ENCODE data around the gene MCFD2. TPM values are rescaled to one million over a fixed set of nuclear protein-coding genes. Genes with fewer than 3 reads are reported as not detected.

The MCFD2 gene
- total and polyA plus RNA-seq, 3 experiments from 2014 or later, result 22.7 to 40.0 (median 37.2) TPM

DNA sequence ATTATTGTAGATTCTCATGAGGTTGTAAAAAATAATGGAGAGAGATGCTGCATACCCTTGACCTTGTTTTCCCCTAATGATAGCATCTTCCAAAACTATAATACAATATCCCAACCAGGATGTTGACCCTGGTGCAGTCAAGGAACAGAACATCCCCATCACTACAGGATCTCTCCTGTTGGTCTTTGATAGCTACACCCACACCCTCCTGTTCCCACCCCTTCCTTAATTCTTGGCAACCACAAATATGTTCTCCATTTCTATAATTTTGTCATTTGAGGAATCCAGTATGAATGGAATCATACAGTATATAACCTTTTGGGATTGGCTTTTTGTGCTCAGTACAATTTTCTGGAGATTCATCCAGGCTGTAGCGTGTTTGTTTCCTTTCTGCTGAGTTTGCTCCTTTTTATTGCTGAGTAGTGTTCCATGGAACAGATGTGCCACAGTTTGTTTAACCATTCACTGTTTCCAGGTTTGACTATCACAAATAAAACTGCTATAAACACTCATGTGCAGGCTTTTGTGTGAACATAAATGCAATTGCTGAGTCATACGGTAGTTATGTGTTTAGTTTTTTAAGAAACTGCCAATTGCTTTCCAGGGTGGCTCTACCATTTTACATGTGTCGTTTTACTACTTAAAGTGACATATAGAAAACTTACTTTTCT lies 22.2 kb downstream of the MCFD2 start:
- Histone ChIP-seq H3K4me1 (ENCODE audit: insufficient read depth, low read length) (no peaks in the 10 kb centered on the region), H3K4me3 (ENCODE audit: low read length) (no peak overlapping the region), H3K27me3 (ENCODE audit: insufficient read depth, low read length, poor library complexity, severe bottlenecking) (no peaks in the 10 kb centered on the region), H3K36me3 (ENCODE audit: insufficient read depth, low read length) (no peaks in the 10 kb centered on the region), H3K9me3 (ENCODE audit: low read length) (no peaks in the 10 kb centered on the region), H3K27ac (ENCODE audit: low read depth, low read length) (no peak overlapping the region)
- H3K36me3 Mint-ChIP-seq, result no peaks in the 10 kb centered on the region
- no peaks in the 10 kb centered on the region for H3K9me3 Mint-ChIP-seq
- ChIA-PET POLR2A (no interaction called here), CTCF (no interaction called here)
- H3K27me3 Mint-ChIP-seq, result peaks cover 0 to 4% of the 10 kb centered on the region in 2 donors
- H3K27ac Mint-ChIP-seq, result no peak overlapping the region
- H3K4me3 Mint-ChIP-seq, result no peak overlapping the region
- no peaks in the 10 kb centered on the region for H3K4me1 Mint-ChIP-seq
- DNase-seq, result no peak

DNA sequence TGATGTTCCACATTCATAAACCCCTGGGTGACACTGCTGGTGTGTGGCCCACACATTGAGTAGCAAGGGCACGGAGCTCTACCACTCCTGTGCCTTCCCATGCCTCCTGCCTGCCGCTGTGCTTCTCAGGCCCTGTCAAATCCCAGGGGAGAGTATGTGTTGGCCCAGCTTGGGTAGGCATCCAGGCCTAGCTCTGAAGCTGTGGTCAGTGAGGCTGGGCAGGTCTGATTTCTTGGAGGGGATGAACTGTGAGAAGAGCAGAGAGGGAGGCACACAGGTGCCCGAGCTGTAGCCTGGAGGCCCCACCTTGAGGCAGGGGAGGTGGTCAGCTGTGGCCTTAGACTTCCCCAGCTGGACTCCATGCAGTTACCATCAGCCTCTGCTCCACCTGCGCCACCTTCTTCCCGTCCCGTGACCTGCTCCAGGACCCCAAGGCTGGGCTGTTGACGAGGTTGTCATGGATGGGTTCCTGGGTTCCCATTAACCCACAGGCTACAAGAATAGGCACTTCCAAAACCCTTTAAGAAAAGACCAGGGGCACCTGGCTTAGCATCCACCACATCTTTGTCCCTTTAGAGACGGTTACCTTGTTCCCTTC lies 23.6 kb downstream of the MCFD2 start:
- H3K27me3 Mint-ChIP-seq, result peaks cover 0 to 4% of the 10 kb centered on the region in 2 donors
- Histone ChIP-seq H3K36me3 (ENCODE audit: insufficient read depth, low read length) (no peaks in the 10 kb centered on the region), H3K27me3 (ENCODE audit: insufficient read depth, low read length, poor library complexity, severe bottlenecking) (no peaks in the 10 kb centered on the region), H3K4me3 (ENCODE audit: low read length) (no peak overlapping the region), H3K4me1 (ENCODE audit: insufficient read depth, low read length) (no peaks in the 10 kb centered on the region), H3K27ac (ENCODE audit: low read depth, low read length) (no peak overlapping the region), H3K9me3 (ENCODE audit: low read length) (no peaks in the 10 kb centered on the region)
- DNase-seq, result no peak
- ChIA-PET CTCF (no interaction called here), POLR2A (interaction anchor here (0.6 kb wide), 1 partner anchor 1878 kb away, joined by 3 read pairs; no protein-coding TSS in a partner anchor)
- no peaks in the 10 kb centered on the region for H3K36me3 Mint-ChIP-seq
- H3K27ac Mint-ChIP-seq, result no peak overlapping the region
- no peaks in the 10 kb centered on the region for H3K4me1 Mint-ChIP-seq
- H3K4me3 Mint-ChIP-seq, result no peak overlapping the region
- no peaks in the 10 kb centered on the region for H3K9me3 Mint-ChIP-seq

DNA sequence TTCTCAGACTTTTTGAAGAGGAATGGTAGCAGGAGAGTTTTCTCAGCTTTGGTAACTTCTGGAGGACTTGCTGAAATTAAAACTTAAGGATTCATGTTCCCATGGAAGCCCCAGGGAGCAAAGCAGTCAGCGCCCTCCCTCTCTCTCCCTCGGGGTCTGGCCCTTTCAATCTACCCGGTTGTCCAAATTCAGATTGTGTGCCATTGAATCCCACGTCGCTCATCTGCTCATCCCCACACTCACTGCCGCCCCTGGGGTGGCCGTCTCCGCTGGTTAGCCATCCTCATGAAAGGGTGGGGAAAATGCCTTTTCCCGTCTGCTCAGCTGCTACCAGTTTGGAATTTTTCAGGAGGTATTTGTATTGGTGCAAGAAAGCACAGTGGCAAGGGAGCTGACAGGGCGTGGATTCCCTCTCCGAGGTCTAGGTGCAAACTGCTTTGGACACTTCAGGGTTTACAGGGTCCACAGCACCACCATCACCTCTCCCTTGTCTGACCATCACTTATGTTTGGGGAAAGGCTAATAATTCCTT lies 27.1 kb downstream of the MCFD2 start:
- no peak for DNase-seq
- Histone ChIP-seq H3K4me3 (ENCODE audit: low read length) (no peak overlapping the region), H3K27ac (ENCODE audit: low read depth, low read length) (no peak overlapping the region), H3K27me3 (ENCODE audit: insufficient read depth, low read length, poor library complexity, severe bottlenecking) (no peaks in the 10 kb centered on the region), H3K36me3 (ENCODE audit: insufficient read depth, low read length) (no peaks in the 10 kb centered on the region), H3K4me1 (ENCODE audit: insufficient read depth, low read length) (no peaks in the 10 kb centered on the region), H3K9me3 (ENCODE audit: low read length) (no peaks in the 10 kb centered on the region)
- H3K9me3 Mint-ChIP-seq, result no peaks in the 10 kb centered on the region
- H3K36me3 Mint-ChIP-seq, result no peaks in the 10 kb centered on the region
- peaks cover 0 to 7% of the 10 kb centered on the region in 2 donors for H3K27me3 Mint-ChIP-seq
- ChIA-PET CTCF (interaction anchor here (0.6 kb wide), 1 partner anchor 40 kb away, joined by 3 read pairs; no protein-coding TSS in a partner anchor), POLR2A (interaction anchor here (0.6 kb wide), 1 partner anchor 390 kb away, joined by 3 read pairs; no protein-coding TSS in a partner anchor)
- no peak overlapping the region for H3K4me3 Mint-ChIP-seq
- H3K4me1 Mint-ChIP-seq, result no peaks in the 10 kb centered on the region
- peak overlapping the region in 1 of 8 donors; percentile 41 for H3K27ac Mint-ChIP-seq

DNA sequence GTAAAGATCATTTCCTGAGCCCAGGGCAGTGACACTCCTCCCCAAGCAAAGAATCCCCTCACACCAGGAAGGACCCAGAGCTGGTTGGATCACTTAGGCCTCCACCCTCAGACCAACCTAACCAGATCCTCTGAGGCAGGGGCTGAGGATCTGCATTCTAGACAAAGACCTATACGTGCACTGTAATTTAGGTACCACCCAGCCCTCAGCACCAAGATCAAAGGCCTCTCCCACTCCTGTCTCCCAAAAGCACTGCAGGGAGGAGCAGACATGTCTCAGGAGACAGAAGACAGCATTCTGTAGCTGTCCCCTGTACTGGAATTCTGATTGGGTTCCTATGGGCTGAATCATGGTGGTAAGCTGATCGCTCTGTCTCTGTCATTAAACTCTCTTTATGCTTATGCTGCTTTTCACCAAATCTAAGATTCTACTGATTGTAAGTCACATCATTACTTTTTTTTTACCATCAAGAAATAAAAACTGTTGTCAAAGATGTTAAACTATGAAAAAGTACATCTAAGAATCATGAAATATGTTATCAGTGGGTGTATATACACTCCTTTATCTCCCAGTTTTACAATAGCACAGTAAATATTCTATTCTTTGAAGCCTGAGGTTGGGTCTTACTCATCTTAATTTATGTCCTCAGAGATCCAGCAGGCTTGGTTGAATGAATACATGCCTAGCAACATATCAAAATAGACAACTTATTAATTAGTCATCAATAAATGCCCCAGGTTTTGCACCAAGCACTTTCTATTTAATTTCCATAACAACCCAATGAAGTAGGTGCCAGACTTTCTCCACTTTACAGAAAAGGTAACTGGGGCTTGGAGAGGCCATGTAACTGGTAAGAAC lies 28.3 kb downstream of the MCFD2 start:
- peaks cover 2 to 12% of the 10 kb centered on the region in 2 donors for H3K27me3 Mint-ChIP-seq
- Histone ChIP-seq H3K4me1 (ENCODE audit: insufficient read depth, low read length) (no peaks in the 10 kb centered on the region), H3K4me3 (ENCODE audit: low read length) (no peak overlapping the region), H3K27me3 (ENCODE audit: insufficient read depth, low read length, poor library complexity, severe bottlenecking) (no peaks in the 10 kb centered on the region), H3K27ac (ENCODE audit: low read depth, low read length) (no peak overlapping the region), H3K9me3 (ENCODE audit: low read length) (no peaks in the 10 kb centered on the region), H3K36me3 (ENCODE audit: insufficient read depth, low read length) (no peaks in the 10 kb centered on the region)
- peak overlapping the region in 1 of 8 donors; percentile 44 for H3K27ac Mint-ChIP-seq
- POLR2A ChIA-PET, result no interaction called here
- no peak overlapping the region for H3K4me3 Mint-ChIP-seq
- no peaks in the 10 kb centered on the region for H3K9me3 Mint-ChIP-seq
- no peaks in the 10 kb centered on the region for H3K4me1 Mint-ChIP-seq
- CTCF ChIA-PET, result no interaction called here
- no peak for DNase-seq
- no peaks in the 10 kb centered on the region for H3K36me3 Mint-ChIP-seq

DNA sequence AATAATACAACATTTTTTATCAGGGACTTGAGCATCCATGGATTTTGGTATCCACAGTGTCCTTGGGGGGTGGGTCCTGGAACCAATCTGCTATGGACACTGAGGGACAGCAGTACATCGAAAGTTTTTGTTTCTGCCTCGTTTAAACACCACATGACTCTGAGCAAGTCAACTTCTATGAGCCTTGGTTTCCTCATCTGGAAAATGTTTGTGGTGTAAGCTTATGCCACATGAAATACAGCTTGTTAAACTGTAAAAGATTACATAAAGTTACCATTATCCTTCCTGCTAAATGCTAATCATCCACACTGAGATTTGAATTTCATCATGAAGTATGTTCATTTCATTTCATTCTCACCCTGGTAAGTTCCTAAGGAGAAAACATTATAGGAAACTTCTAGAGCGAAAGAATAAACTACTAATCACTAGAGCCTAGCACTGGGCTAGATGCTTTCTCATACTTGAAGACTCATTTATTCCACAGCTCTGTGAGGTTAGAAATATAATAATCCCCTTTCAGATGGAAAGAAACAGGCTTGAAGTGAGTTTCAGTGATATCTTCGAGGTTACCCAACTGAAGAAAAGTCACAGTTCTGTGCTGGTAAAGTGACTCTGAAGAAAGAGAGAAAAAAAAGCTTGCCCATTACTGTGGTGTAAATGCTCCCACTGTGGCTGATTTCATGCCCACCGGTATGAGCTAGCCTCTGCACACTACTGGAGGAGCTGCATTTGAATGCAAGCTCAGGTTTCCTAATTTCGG lies 29.2 kb downstream of the MCFD2 start:
- H3K9me3 ChIP-seq (ENCODE audit: low read length), result no peaks in the 10 kb centered on the region
- ChIA-PET POLR2A (no interaction called here), CTCF (no interaction called here)
- no peak for DNase-seq
- H3K4me1 Mint-ChIP-seq, result no peaks in the 10 kb centered on the region
- peak overlapping the region in 1 of 8 donors; percentile 44 for H3K27ac Mint-ChIP-seq
- H3K27me3 Mint-ChIP-seq, result peaks cover 2 to 12% of the 10 kb centered on the region in 2 donors
- no peaks in the 10 kb centered on the region for H3K36me3 ChIP-seq (ENCODE audit: insufficient read depth, low read length)
- H3K4me3 ChIP-seq (ENCODE audit: low read length), result no peak overlapping the region
- no peaks in the 10 kb centered on the region for H3K4me1 ChIP-seq (ENCODE audit: insufficient read depth, low read length)
- no peaks in the 10 kb centered on the region for H3K27me3 ChIP-seq (ENCODE audit: insufficient read depth, low read length, poor library complexity, severe bottlenecking)
- no peaks in the 10 kb centered on the region for H3K36me3 Mint-ChIP-seq
- H3K9me3 Mint-ChIP-seq, result no peaks in the 10 kb centered on the region
- no peak overlapping the region for H3K27ac ChIP-seq (ENCODE audit: low read depth, low read length)
- no peak overlapping the region for H3K4me3 Mint-ChIP-seq

DNA sequence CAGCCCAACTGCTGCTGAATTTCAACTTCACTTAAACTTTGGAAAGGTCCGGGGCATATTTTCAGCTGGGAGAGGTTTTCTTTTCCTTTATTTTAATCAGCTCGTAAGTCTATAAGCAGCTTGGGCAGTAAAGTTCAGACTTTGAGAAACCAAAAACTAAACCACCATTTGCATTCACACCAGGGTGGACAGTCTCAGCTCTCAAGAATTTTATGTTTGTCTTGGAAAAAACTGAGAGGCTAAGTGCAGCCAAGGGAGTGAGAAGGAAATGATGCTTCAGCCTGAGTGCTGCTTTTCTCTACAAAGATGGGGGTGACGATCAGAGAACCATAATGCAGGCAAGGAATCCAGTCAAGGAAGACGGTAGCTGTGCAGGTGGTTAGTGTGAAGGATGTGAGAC lies 30.2 kb downstream of the MCFD2 start:
- Histone ChIP-seq H3K27ac (ENCODE audit: low read depth, low read length) (no peak overlapping the region), H3K36me3 (ENCODE audit: insufficient read depth, low read length) (no peaks in the 10 kb centered on the region), H3K4me3 (ENCODE audit: low read length) (no peak overlapping the region), H3K27me3 (ENCODE audit: insufficient read depth, low read length, poor library complexity, severe bottlenecking) (no peaks in the 10 kb centered on the region), H3K9me3 (ENCODE audit: low read length) (no peaks in the 10 kb centered on the region), H3K4me1 (ENCODE audit: insufficient read depth, low read length) (no peaks in the 10 kb centered on the region)
- POLR2A ChIA-PET, result no interaction called here
- H3K4me1 Mint-ChIP-seq, result no peaks in the 10 kb centered on the region
- no peak overlapping the region for H3K27ac Mint-ChIP-seq
- H3K36me3 Mint-ChIP-seq, result no peaks in the 10 kb centered on the region
- H3K9me3 Mint-ChIP-seq, result no peaks in the 10 kb centered on the region
- CTCF ChIA-PET, result no interaction called here
- H3K4me3 Mint-ChIP-seq, result no peak overlapping the region
- peaks cover 2 to 12% of the 10 kb centered on the region in 2 donors for H3K27me3 Mint-ChIP-seq
- DNase-seq, result no peak

DNA sequence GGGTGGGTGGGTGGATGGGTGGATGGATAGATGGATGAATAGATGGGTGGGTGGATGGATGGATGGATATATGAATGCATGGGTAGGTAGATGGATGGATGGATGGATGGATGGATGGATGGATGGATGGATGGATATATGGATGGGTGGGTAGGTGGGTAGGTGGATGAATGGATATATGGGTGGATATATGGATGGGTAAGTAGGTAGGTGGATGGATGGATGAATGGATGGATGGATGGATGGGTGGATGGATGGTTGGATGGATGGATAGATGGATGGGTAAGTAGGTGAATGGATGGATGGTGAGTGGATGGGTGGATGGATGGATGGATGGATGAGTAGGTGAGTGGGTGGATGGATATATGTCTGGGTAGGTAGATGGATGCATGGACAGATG lies 36.1 kb downstream of the MCFD2 start:
- H3K27ac ChIP-seq (ENCODE audit: low read depth, low read length), result no peak overlapping the region
- no peaks in the 10 kb centered on the region for H3K9me3 Mint-ChIP-seq
- CTCF ChIA-PET, result no interaction called here
- H3K4me3 ChIP-seq (ENCODE audit: low read length), result no peak overlapping the region
- H3K4me1 Mint-ChIP-seq, result no peaks in the 10 kb centered on the region
- H3K4me1 ChIP-seq (ENCODE audit: insufficient read depth, low read length), result no peaks in the 10 kb centered on the region
- H3K27me3 ChIP-seq (ENCODE audit: insufficient read depth, low read length, poor library complexity, severe bottlenecking), result no peaks in the 10 kb centered on the region
- no peak for DNase-seq
- no peaks in the 10 kb centered on the region for H3K9me3 ChIP-seq (ENCODE audit: low read length)
- no peak overlapping the region for H3K27ac Mint-ChIP-seq
- H3K36me3 ChIP-seq (ENCODE audit: insufficient read depth, low read length), result no peaks in the 10 kb centered on the region
- H3K36me3 Mint-ChIP-seq, result no peaks in the 10 kb centered on the region
- POLR2A ChIA-PET, result no interaction called here
- H3K27me3 Mint-ChIP-seq, result peaks cover 2 to 7% of the 10 kb centered on the region in 2 donors
- H3K4me3 Mint-ChIP-seq, result no peak overlapping the region

Measured in CD8-positive, alpha-beta memory T cell (primary cell).